GM21619 (cell line): Measurements from ENCODE around the gene ST14.
"Not testable (repeated sequence)": the region's sequence is repeated elsewhere in the genome, so short reads cannot be mapped to it uniquely, and the experiment has no call there.

ENCODE experiments used
- ATAC-seq: cut with Tn5 transposase; IDR thresholded peaks from one replicate; pipeline ENCODE4 v1.9.1; 2021; ENCODE audit not compliant: unreplicated experiment

ST14 gene

DNA sequence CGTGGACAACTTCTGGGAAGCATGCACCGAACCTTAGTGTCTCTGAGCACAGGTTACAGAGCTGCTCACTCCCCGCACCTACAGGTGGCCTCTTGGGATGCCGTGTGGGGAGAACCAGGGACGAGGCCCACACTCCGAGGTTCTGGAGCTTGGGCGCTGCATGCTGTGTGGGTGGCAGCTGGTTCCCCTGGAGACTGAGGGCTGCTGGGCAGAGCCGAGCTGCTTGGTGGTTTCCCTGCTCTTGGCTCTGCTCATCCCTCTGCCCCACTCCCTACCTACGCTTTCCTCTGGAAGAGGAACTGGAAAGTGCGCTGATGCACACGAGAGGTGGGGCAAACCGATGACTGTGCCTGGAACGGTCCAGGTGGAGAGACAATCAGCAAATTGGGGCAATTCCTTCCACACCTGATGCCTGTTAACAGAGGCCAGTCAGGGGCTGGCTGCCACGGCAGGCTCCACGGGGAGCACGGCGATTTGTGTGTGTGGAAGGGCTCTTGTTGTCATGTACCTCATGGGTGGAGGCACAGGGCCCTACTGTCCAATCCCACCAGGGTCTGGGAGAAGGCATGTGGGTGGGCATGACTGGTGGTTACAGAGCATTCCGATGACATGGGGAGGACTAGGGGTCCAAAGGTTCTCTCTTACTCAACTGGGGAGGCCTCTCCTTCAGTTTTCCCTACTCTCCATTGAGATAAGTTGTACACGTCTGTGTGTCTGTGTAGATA, 60.9 kb downstream of the ST14 start:
- ATAC-seq = no peak

DNA sequence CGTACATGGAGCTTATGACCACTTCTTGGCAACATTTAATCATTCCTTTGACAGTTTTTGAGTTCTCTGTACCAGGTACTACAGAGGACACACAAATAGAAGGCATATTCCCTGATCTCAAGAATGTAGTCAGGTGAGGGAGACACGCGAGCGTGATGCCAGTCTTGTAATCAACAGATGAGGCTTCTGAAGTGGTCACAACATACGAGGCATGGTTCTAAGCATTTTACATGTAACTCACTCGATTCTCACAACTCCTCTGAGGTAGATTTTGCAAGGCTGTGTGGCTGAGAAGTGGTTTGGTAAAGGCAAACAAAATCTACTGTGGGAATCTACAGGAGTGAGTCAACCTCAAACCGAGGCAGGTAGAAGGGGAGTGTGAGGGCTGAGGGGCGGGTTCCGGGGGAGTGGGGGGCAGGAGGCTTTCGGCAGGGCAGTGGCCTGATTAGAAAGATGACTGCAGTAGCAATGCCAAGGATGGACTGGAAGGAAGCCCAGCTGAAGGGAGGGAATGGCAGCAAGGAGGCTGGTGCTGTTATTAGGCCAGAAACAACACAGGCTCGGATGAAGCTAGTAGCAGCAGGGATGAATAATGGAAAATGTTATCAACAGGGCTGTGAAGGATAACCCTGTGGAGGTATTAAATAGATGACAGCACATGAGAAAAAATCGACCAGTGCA, 63.8 kb downstream of the ST14 start:
- no peak for ATAC-seq

DNA sequence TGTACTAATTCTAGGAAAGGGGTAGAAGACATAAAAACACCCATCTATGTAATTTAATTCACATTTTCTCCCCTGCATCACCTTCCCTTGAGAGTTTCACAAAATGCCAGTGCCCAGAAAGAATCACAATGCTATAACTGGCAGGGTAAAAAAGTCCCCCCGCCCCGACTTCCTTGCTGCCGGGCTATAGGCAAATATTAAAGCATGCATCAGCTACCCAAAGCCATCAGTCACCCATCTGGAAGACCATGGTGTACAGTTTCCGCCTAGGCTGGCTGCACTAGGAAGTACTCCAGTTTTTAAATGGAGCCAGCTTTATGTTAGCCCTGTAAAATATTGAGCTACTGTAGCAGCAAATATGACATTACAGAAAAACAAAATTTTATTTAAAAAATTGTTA, 67.8 kb downstream of the ST14 start:
- no peak for ATAC-seq

GRCh38 chr11:130233486-130233885, 73.9 kb downstream of the ST14 start:
- not testable (repeated sequence) for ATAC-seq

- ATAC-seq = not testable (repeated sequence)
These were observed 74.3 kb downstream of the ST14 start for GRCh38 chr11:130233888-130234287.

- no peak for ATAC-seq
These were observed 74.7 kb downstream of the ST14 start for GRCh38 chr11:130234315-130234714.

DNA sequence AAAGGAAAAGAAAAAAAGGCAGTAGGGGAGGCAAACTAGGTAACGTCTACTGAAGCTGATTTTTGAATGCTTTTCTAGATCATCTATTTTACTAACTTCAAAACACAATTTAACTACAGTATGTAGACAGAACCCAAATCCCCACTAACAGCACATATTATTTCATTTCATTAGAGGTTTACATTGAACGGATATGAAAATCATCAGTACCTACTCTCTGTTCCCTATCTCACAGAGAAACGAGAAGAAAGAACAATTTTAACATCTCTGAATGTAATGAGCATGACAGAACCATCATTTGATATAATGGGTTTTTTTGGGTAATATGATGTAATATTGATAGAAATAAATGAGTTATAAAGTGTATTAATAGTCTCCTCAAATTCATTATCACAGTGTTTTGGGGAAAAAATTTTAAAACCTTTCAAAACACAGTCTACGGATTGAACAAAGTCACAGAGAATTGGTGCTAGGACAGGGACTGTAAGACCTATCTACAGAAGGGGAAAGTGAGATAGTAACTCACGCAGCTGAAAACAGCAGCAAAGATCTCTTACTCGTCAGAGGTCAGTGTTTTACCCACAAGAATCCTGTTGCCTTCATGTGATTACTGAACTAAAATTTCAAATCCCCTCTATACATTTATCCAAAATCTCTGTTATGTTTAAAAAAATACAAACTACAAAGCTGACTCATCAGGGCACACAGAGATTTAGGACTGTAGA, 77.9 kb downstream of the ST14 start:
- ATAC-seq = peak; percentile 49

DNA sequence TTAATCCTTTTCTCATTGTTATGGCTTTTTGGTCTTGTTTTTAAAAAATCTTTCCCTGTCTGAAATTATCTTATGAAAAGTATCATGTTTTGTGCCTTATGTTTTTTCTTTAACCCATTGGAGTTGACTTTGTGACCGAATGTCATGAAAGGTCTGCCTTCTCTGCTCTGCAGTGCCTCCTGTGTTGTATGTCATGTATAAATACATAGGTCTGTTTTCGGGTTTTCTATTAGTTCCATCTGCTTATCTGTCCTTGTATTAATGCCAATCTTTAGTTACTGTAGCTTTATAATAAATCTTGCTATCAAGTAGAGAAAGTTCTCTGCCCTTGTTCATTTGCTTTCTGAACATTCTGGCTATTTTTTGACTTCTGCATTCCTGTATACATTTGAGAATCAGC, 82.1 kb downstream of the ST14 start:
- ATAC-seq = no peak

- peak; percentile 78 for ATAC-seq
These were observed 84.2 kb downstream of the ST14 start for GRCh38 chr11:130243816-130244215.

DNA sequence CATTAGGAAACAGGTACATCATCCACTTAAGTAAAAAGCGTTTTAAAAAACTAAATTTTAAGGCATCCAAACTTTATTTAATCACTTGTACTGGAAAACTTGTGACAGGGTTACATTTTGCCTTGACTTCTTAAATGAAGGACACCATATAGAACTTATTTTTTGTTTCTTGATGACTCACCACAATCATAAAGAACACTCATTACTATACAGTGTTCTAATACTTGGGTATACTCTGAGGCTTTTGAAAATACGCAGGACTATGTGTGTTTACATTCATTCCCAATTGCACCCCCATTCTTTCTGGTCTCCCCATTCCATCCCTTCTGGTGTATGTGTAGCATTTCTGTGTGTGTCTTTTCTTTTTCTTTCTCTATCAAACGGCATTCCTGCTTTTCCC, 85.3 kb downstream of the ST14 start:
- ATAC-seq = no peak

GRCh38 chr11:130245375-130245774, 85.8 kb downstream of the ST14 start:
- not testable (repeated sequence) for ATAC-seq

DNA sequence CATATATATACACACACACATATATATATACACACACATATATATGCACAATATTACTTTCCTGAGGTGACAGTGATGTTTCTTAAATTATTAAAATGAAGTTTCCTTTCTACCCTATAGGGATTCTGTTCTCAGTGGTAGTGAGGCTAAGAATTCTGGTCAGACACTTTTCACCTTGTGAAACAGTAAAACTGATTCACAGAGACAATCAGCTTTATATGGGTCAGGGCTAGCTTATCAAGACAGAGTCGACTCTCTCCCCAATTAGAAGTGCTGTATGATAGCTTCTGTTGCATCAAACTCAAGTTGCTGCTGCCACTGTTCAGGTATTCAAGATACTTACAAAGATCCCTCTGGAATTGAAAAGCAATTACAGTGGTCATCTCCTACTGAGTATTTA, 86.7 kb downstream of the ST14 start:
- ATAC-seq = no peak

- ATAC-seq = no peak
These were observed 87.2 kb downstream of the ST14 start for GRCh38 chr11:130246738-130247137.

- no peak for ATAC-seq
These were observed 87.7 kb downstream of the ST14 start for GRCh38 chr11:130247319-130247718.

- no peak for ATAC-seq
These were observed 89.8 kb downstream of the ST14 start for GRCh38 chr11:130249371-130249770.

- ATAC-seq = not testable (repeated sequence)
These were observed 90.3 kb downstream of the ST14 start for GRCh38 chr11:130249929-130250328.

DNA sequence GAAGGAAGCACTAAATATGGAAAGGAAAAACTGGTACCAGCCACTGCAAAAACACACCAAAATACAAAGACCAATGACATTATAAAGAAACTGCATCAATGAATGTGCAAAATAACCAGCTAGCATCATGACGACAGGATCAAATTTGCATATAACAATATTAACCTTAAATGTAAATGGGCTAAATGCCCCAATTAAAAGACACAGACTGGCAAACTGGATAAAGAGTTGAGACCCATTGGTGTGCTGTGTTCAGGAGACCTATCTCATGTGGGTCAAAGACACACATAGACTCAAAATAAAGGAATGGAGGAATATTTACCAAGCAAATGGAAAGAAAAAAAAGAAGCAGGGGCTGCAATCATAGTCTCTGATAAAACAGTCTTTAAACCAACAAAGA, 92.2 kb downstream of the ST14 start:
- ATAC-seq = not testable (repeated sequence)
